Mesothelial cell of epicardium (in vitro differentiated cells): ENCODE results near the gene MEGF11. TPM values are rescaled to one million over a fixed set of nuclear protein-coding genes. Genes with fewer than 3 reads are reported as not detected.

ENCODE experiments used
- DNase-seq, 2 experiments: peaks; one replicate each; pipeline ENCODE4 v3.0.0; 2021; ENCODE audit warnings: low spot score in 2 of 2; ENCODE audit not compliant: unreplicated experiment in 2 of 2
- H3K27ac Mint-ChIP-seq: 2 replicates; pipeline ENCODE4 v1.8.0; 2021; ENCODE audit warnings: mixed read lengths
- H3K27me3 Mint-ChIP-seq: 2 replicates; pipeline ENCODE4 v1.8.0; 2021; ENCODE audit warnings: low read depth, mixed read lengths
- H3K36me3 Mint-ChIP-seq: 2 replicates; pipeline ENCODE4 v1.8.0; 2021; ENCODE audit warnings: mixed read lengths
- H3K4me1 Mint-ChIP-seq: 2 replicates; pipeline ENCODE4 v1.8.0; 2021; ENCODE audit warnings: mixed read lengths
- H3K4me3 Mint-ChIP-seq: 2 replicates; pipeline ENCODE4 v1.8.0; 2021; ENCODE audit warnings: mild to moderate bottlenecking, moderate library complexity, mixed read lengths
- H3K9me3 Mint-ChIP-seq: 2 replicates; pipeline ENCODE4 v1.8.0; 2021; ENCODE audit warnings: mixed read lengths
- CTCF ChIP-seq: fragments of 200-600 bp; sonication (generic); IDR thresholded peaks from one replicate; pipeline ENCODE4 v1.5.0; 2021; ENCODE audit warnings: antibody characterized with exemption; ENCODE audit not compliant: unreplicated experiment
- total RNA-seq: library from RNA; stranded (reverse); gene quantifications from 3 replicates; pipeline ENCODE4 v1.2.1, GENCODE V29; 2021

MEGF11 gene
- total RNA-seq, 1 donor from 2014 or later, result 3.7 TPM

DNA sequence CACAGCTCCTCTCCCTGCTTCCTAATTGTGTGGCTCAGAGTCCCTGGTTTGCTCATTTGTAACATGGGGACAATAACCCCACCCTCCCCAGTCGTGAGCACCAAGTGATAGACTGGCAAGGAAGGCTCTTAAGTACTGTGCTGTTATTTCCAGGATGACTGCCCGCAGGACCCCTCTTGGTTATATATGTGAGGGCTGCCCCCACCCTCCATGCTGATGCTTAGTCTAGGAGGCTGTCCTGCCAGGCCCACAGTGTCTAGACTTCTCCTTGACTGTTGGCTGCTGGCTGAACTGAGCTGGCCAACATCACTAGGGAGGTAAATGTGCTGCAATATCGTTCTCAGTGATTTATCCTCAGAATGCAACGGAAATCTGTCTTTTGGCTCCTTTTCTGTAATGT is 339.2 kb downstream of the MEGF11 start:
- no peaks in the 10 kb centered on the region for H3K27me3 Mint-ChIP-seq
- peaks cover 7% of the 10 kb centered on the region for H3K36me3 Mint-ChIP-seq
- no peak overlapping the region for H3K27ac Mint-ChIP-seq
- H3K9me3 Mint-ChIP-seq, result no peaks in the 10 kb centered on the region
- H3K4me1 Mint-ChIP-seq, result peaks cover 5% of the 10 kb centered on the region
- H3K4me3 Mint-ChIP-seq, result no peak overlapping the region
- no peak for TF ChIP-seq CTCF
- no peak for DNase-seq

GRCh38 chr15:65913631-65914199 is 339.8 kb downstream of the MEGF11 start:
- no peaks in the 10 kb centered on the region for H3K9me3 Mint-ChIP-seq
- no peak for DNase-seq
- peaks cover 5% of the 10 kb centered on the region for H3K4me1 Mint-ChIP-seq
- peaks cover 7% of the 10 kb centered on the region for H3K36me3 Mint-ChIP-seq
- H3K27me3 Mint-ChIP-seq, result no peaks in the 10 kb centered on the region
- no peak for TF ChIP-seq CTCF
- H3K4me3 Mint-ChIP-seq, result no peak overlapping the region
- no peak overlapping the region for H3K27ac Mint-ChIP-seq

DNA sequence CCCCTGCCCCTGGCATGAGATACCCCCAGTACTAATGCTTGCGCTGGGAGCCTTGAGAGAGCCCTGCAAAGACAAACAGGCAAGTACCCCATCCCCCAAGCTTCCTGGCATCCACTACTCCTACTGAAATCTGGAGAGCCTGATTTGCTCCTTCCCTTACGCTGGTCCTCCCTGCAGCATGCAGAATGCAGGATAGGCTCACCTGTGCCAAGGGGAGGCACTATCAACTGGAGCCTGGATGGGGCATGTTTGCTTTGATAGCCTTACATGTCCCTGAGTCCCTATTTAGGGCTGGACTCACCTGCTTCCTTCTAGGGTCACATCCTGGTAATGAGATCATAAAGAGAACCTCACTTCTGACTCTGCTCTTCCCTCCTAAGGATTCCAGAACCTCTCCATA is 341.3 kb downstream of the MEGF11 start:
- no peak overlapping the region for H3K27ac Mint-ChIP-seq
- no peaks in the 10 kb centered on the region for H3K27me3 Mint-ChIP-seq
- H3K4me1 Mint-ChIP-seq, result peaks cover 5% of the 10 kb centered on the region
- no peak for DNase-seq
- peaks cover 7% of the 10 kb centered on the region for H3K36me3 Mint-ChIP-seq
- TF ChIP-seq CTCF, result no peak
- no peak overlapping the region for H3K4me3 Mint-ChIP-seq
- H3K9me3 Mint-ChIP-seq, result no peaks in the 10 kb centered on the region

DNA sequence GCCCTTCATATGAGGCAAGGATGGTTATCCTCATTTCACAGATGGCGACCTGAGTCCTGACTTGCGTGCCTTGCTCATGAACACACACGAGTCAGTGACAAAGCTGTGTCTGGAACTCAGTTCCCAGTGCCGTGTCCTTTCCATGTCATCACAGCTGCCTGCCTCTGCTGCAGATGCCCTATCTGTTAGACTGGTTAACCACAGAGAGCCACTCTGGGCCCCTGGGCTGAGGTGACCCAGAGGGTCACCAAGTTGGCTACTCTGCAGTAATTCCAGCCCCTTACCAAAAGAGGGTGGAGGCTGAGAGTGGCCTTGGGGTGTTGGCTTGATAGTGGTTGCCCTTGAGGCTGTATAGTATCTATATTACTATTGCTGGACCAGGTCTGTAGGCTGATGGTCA is 343.2 kb downstream of the MEGF11 start:
- no peak for DNase-seq
- peaks cover 18% of the 10 kb centered on the region for H3K4me1 Mint-ChIP-seq
- H3K9me3 Mint-ChIP-seq, result no peaks in the 10 kb centered on the region
- no peak overlapping the region for H3K27ac Mint-ChIP-seq
- H3K36me3 Mint-ChIP-seq, result peaks cover 10% of the 10 kb centered on the region
- TF ChIP-seq CTCF, result no peak
- no peaks in the 10 kb centered on the region for H3K27me3 Mint-ChIP-seq
- no peak overlapping the region for H3K4me3 Mint-ChIP-seq

GRCh38 chr15:65909831-65910230 is 343.7 kb downstream of the MEGF11 start:
- peaks cover 22% of the 10 kb centered on the region for H3K4me1 Mint-ChIP-seq
- H3K4me3 Mint-ChIP-seq, result no peak overlapping the region
- DNase-seq, result no peak
- no peak for TF ChIP-seq CTCF
- H3K27me3 Mint-ChIP-seq, result no peaks in the 10 kb centered on the region
- no peaks in the 10 kb centered on the region for H3K9me3 Mint-ChIP-seq
- H3K36me3 Mint-ChIP-seq, result peaks cover 11% of the 10 kb centered on the region
- no peak overlapping the region for H3K27ac Mint-ChIP-seq

- Mint-ChIP-seq H3K4me3 (no peak overlapping the region), H3K36me3 (peaks cover 11% of the 10 kb centered on the region), H3K27ac (no peak overlapping the region), H3K9me3 (no peaks in the 10 kb centered on the region), H3K27me3 (no peaks in the 10 kb centered on the region), H3K4me1 (peaks cover 22% of the 10 kb centered on the region)
- no peak for TF ChIP-seq CTCF
- no peak for DNase-seq
Observed at GRCh38 chr15:65908876-65909275, 344.7 kb downstream of the MEGF11 start.
